ENCODE measurements around the gene C13orf46. TPM values are rescaled to one million over a fixed set of nuclear protein-coding genes. Genes with fewer than 3 reads are reported as not detected.

Gene C13orf46
- total and polyA plus RNA-seq, 4 donors: 1.1 to 11.3 (median 6.4) TPM

DNA sequence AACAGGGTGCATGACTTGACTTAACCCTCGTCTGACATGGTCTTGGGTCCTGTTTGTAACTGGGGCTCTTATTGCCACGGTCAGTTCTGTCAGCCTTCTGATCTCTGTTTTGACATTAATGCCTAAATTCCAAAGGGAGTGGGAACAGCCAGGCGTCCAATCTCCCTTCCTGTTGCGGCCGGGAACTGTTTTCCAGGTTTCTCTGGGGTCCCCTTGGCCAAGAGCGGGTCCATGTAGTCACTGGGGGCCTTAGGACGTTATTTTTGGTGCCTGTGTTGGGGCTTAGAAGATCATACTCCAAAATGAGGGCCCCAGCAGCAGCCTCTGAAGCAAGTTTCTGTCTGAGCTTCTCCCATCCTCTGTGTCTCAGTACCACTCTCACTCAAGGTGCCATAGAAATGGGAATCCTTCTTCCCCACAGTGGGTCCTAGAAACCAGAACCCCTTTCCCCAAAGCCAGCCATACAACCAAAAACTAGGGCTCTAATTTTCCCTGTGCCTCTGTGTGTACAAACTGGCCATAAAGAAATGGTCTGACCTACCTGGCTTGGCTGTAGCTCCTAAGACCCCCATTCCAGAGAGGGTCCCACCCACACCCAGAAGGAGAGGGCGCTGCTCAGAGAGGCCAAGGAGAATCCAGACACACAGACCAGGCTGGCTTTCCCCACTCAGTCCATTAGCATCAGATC lies 50.4 kb downstream of the C13orf46 start:
- TF ChIP-seq, protein P1, sequence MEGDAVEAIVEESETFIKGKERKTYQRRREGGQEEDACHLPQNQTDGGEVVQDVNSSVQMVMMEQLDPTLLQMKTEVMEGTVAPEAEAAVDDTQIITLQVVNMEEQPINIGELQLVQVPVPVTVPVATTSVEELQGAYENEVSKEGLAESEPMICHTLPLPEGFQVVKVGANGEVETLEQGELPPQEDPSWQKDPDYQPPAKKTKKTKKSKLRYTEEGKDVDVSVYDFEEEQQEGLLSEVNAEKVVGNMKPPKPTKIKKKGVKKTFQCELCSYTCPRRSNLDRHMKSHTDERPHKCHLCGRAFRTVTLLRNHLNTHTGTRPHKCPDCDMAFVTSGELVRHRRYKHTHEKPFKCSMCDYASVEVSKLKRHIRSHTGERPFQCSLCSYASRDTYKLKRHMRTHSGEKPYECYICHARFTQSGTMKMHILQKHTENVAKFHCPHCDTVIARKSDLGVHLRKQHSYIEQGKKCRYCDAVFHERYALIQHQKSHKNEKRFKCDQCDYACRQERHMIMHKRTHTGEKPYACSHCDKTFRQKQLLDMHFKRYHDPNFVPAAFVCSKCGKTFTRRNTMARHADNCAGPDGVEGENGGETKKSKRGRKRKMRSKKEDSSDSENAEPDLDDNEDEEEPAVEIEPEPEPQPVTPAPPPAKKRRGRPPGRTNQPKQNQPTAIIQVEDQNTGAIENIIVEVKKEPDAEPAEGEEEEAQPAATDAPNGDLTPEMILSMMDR (IDR thresholded peaks at IDR 0.05; ENCODE audit: control extremely low read depth, extremely low read depth): no peak
- no peak for DNase-seq

DNA sequence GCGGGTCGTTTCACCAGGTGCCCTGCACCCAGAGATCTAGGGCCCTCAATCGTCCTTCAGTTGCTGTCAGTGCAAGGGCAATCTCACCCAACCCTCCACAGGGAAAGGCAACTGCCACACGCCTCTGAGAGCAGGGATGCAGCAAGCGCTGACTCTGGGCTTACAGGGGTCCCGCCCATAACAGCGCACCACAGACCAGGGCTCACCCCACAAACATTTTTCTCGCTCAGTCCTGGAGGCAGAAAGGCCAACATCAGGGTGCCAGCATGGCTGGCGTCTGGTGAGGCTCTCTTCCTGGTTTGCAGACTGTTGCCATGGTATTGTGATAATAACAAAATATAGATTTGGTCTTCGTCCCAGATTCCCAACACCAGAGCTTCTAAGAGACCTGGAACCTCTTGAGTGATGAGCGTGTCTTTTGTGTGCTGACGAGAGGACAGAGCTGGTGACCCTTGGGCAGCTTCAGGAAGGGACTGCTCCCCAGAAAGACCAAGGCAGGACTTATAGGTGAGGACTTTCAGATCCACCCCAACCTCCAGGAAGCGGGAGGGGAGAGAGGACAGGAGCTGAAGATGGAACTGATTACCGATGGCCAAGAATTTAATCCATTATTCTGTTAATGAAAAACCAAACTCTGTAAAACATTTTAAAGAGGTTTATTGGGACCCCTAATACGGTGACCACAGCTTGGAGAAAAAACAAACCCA lies 51.3 kb downstream of the C13orf46 start:
- 87 to 88% methylated on average over 15 of the region's 15 CpGs for WGBS, 2 donors
- TF ChIP-seq, protein P1 (IDR thresholded peaks at IDR 0.05; ENCODE audit: control extremely low read depth, extremely low read depth): no peak
- Histone ChIP-seq H3K27me3 (ENCODE audit: control insufficient read depth in 3 of 3, insufficient read depth in 3 of 3, low read length in 2 of 3) (no peaks in the 10 kb centered on the region), H3K27ac (ENCODE audit: low read depth in 1 of 2, low read length in 1 of 2) (no peak overlapping the region), H3K9me3 (ENCODE audit: control insufficient read depth in 4 of 4, insufficient read depth in 3 of 4, low read length in 3 of 4) (peaks cover 0 to 10% (median 1%) of the 10 kb centered on the region in 4 donors), H3K9ac (ENCODE audit: insufficient read depth in 1 of 2, low read length in 2 of 2) (no peak overlapping the region), H3K36me3 (ENCODE audit: control insufficient read depth in 4 of 4, insufficient read depth in 4 of 4, low read length in 4 of 4) (no peaks in the 10 kb centered on the region), H3K4me3 (no peak overlapping the region), H3K4me1 (ENCODE audit: control insufficient read depth in 5 of 5, insufficient read depth in 5 of 5, low read length in 5 of 5) (peaks cover 0 to 9% (median 0%) of the 10 kb centered on the region in 5 donors)
- no peak for ATAC-seq (ENCODE audit: insufficient read depth, low FRiP score)
- peak in 2 of 3 donors; percentile 42 to 44 for DNase-seq

More for the DNA sequence above, 50.4 kb downstream of the C13orf46 start:
- Histone ChIP-seq H3K36me3 (ENCODE audit: control insufficient read depth in 4 of 4, insufficient read depth in 4 of 4, low read length in 4 of 4) (no peaks in the 10 kb centered on the region), H3K4me1 (ENCODE audit: control insufficient read depth in 5 of 5, insufficient read depth in 5 of 5, low read length in 5 of 5) (peaks cover 0 to 19% (median 4%) of the 10 kb centered on the region in 5 donors), H3K27ac (ENCODE audit: low read depth in 1 of 2, low read length in 1 of 2) (no peak overlapping the region), H3K9me3 (ENCODE audit: control insufficient read depth in 4 of 4, insufficient read depth in 3 of 4, low read length in 3 of 4) (peaks cover 0 to 10% (median 1%) of the 10 kb centered on the region in 4 donors), H3K27me3 (ENCODE audit: control insufficient read depth in 3 of 3, insufficient read depth in 3 of 3, low read length in 2 of 3) (no peaks in the 10 kb centered on the region), H3K9ac (ENCODE audit: insufficient read depth in 1 of 2, low read length in 2 of 2) (no peak overlapping the region), H3K4me3 (no peak overlapping the region)
- ATAC-seq (ENCODE audit: insufficient read depth, low FRiP score): no peak
- WGBS, 2 donors: 77 to 83% methylated on average over 8 of the region's 8 CpGs

DNA sequence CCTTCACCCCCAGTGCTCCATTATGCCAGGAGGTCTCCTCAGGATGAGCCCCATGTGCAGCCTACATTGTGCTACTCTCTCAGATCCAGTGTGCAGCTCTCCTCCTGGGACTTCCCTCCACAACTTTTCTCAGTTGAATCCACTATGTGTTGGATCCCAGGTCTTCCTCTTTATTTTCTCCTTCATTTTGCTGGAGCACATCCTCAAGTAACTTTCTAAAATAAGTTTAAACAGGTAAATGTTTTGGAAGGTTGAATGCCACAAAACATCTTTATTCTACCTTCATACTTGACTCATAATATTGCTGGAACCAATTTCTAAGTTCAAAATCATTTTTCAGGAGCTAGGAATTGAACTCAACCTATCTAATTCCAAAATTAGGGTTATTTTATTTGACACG lies 52.1 kb downstream of the C13orf46 start:
- WGBS, 2 donors: 88 to 95% methylated on average over 1 of the region's 1 CpG
- no peak for ATAC-seq (ENCODE audit: insufficient read depth, low FRiP score)
- H3K9me3 ChIP-seq (ENCODE audit: control insufficient read depth in 4 of 4, insufficient read depth in 3 of 4, low read length in 3 of 4): peaks cover 0 to 10% (median 1%) of the 10 kb centered on the region in 4 donors
- H3K4me3 ChIP-seq: no peak overlapping the region
- TF ChIP-seq, protein P1 (IDR thresholded peaks at IDR 0.05; ENCODE audit: control extremely low read depth, extremely low read depth): no peak
- H3K27me3 ChIP-seq (ENCODE audit: control insufficient read depth in 3 of 3, insufficient read depth in 3 of 3, low read length in 2 of 3): no peaks in the 10 kb centered on the region
- no peak overlapping the region for H3K27ac ChIP-seq (ENCODE audit: low read depth in 1 of 2, low read length in 1 of 2)
- no peak overlapping the region for H3K9ac ChIP-seq (ENCODE audit: insufficient read depth in 1 of 2, low read length in 2 of 2)
- H3K36me3 ChIP-seq (ENCODE audit: control insufficient read depth in 4 of 4, insufficient read depth in 4 of 4, low read length in 4 of 4): no peaks in the 10 kb centered on the region
- DNase-seq: no peak
- peaks cover 0 to 1% (median 0%) of the 10 kb centered on the region in 5 donors for H3K4me1 ChIP-seq (ENCODE audit: control insufficient read depth in 5 of 5, insufficient read depth in 5 of 5, low read length in 5 of 5)

All from lung (tissue), 12 donors.